Peyer's patch (tissue), 4 donors: Measurements from ENCODE around the gene GYPC.

ENCODE experiments used
- CTCF ChIP-seq, 6 experiments: fragments of 450-650 bp in 4 of 6; fragments of 200-600 bp in 2 of 6; sonication (generic) in 1 of 6; IDR thresholded peaks; one replicate each; pipeline ENCODE4 v1.5.1; 2017 to 2019; ENCODE audit warnings: antibody characterized with exemption in 6 of 6, mild to moderate bottlenecking in 3 of 6, moderate library complexity in 1 of 6
- POLR2A ChIP-seq, 2 donors: fragments of 450-650 bp; IDR thresholded peaks; one replicate each; pipeline ENCODE4 v1.5.1; 2017; ENCODE audit warnings: antibody characterized with exemption in 2 of 2, mild to moderate bottlenecking in 2 of 2, moderate library complexity in 2 of 2

GRCh38 chr2:126686286-126686685 lies 30.3 kb downstream of the GYPC start:
- TF ChIP-seq CTCF (IDR thresholded peaks at IDR 0.05) (no peak), POLR2A (IDR thresholded peaks at IDR 0.05) (no peak)
